Neural cell (in vitro differentiated cells): Measurements from ENCODE around the gene ZSWIM8. TPM values are rescaled to one million over a fixed set of nuclear protein-coding genes. Genes with fewer than 3 reads are reported as not detected.

Experiments
- H2AFZ ChIP-seq: fragments of 200-600, 300-800 bp; sonication (generic), shearing (Covaris generic); 2 replicates; pipeline ENCODE4 v1.6.0; 2014; ENCODE audit warnings: low read depth, mild to moderate bottlenecking, antibody characterized with exemption, low read length, moderate library complexity
- H3F3A ChIP-seq: fragments of 200-600 bp; shearing (Covaris generic); 2 replicates; pipeline ENCODE4 v1.6.1; 2016; ENCODE audit warnings: mild to moderate bottlenecking, moderate library complexity, mixed read lengths, antibody characterized with exemption, low read length; ENCODE audit not compliant: insufficient read depth, poor library complexity, severe bottlenecking
- H3K27ac ChIP-seq: fragments of 200-600, 300-800 bp; sonication (generic), shearing (Covaris generic); 2 replicates; pipeline ENCODE4 v1.5.1; 2014; ENCODE audit warnings: mild to moderate bottlenecking, low read length, moderate library complexity
- H3K27me3 ChIP-seq: fragments of 300-800, 200-600 bp; sonication (generic), shearing (Covaris generic); 2 replicates; pipeline ENCODE4 v1.6.0; 2014; ENCODE audit warnings: mild to moderate bottlenecking, low read depth, low read length, moderate library complexity; ENCODE audit not compliant: insufficient read depth
- H3K36me3 ChIP-seq: fragments of 300-800, 200-600 bp; sonication (generic), shearing (Covaris generic); 2 replicates; pipeline ENCODE4 v1.5.1; 2014; ENCODE audit warnings: mild to moderate bottlenecking, antibody characterized with exemption, low read length, moderate library complexity; ENCODE audit not compliant: insufficient read depth
- H3K4me2 ChIP-seq: fragments of 300-800, 200-600 bp; sonication (generic), shearing (Covaris generic); 2 replicates; pipeline ENCODE4 v1.6.0; 2014; ENCODE audit warnings: mild to moderate bottlenecking, low read length
- H3K4me3 ChIP-seq: fragments of 300-800, 200-600 bp; sonication (generic), shearing (Covaris generic); 2 replicates; pipeline ENCODE4 v1.5.1; 2014; ENCODE audit warnings: mild to moderate bottlenecking, low read length, moderate library complexity
- H3K79me2 ChIP-seq: fragments of 200-600 bp; shearing (Covaris generic); replicated peaks from 2 replicates; pipeline ENCODE4 v1.6.0; 2014; ENCODE audit warnings: mild to moderate bottlenecking, low read length, moderate library complexity; ENCODE audit not compliant: insufficient read depth
- H3K9ac ChIP-seq: fragments of 300-800, 200-600 bp; sonication (generic), shearing (Covaris generic); 2 replicates; pipeline ENCODE4 v1.6.1; 2016; ENCODE audit warnings: mild to moderate bottlenecking, low read length, mixed read lengths
- H3K9me2 ChIP-seq: fragments of 200-600 bp; shearing (Covaris generic); 2 replicates; pipeline ENCODE4 v1.6.1; 2016; ENCODE audit warnings: mild to moderate bottlenecking, low read length, mixed read lengths; ENCODE audit not compliant: insufficient read depth
- H3K9me3 ChIP-seq: fragments of 200-600, 300-800 bp; sonication (generic), shearing (Covaris generic); 2 replicates; pipeline ENCODE4 v1.6.1; 2016; ENCODE audit warnings: mild to moderate bottlenecking, mixed run types, low read length, moderate library complexity, mixed read lengths
- H4K20me1 ChIP-seq: fragments of 200-600 bp; shearing (Covaris generic); 2 replicates; pipeline ENCODE4 v1.6.1; 2016; ENCODE audit warnings: mild to moderate bottlenecking, mixed run types; ENCODE audit not compliant: insufficient read depth
- CTCF ChIP-seq: fragments of 450-650 bp; IDR thresholded peaks from 2 replicates; pipeline ENCODE4 v1.5.1; 2014; ENCODE audit warnings: antibody characterized with exemption, mild to moderate bottlenecking, moderate library complexity; ENCODE audit not compliant: poor library complexity, severe bottlenecking
- EP300 ChIP-seq: fragments of 450-650 bp; conservative IDR thresholded peaks from 2 replicates; pipeline ENCODE4 v1.6.1; 2014; ENCODE audit warnings: antibody characterized with exemption, mild to moderate bottlenecking, moderate library complexity; ENCODE audit not compliant: poor library complexity, severe bottlenecking
- EZH2 ChIP-seq: fragments of 200-600, 300-800 bp; shearing (Covaris generic), sonication (generic); IDR thresholded peaks from 2 replicates; pipeline ENCODE4 v1.6.1; 2014; ENCODE audit warnings: antibody characterized with exemption, low read length, borderline replicate concordance, mild to moderate bottlenecking; ENCODE audit not compliant: insufficient read depth, poor library complexity, severe bottlenecking
- MXI1 ChIP-seq: fragments of 450-650 bp; conservative IDR thresholded peaks from 2 replicates; pipeline ENCODE4 v1.6.1; 2014; ENCODE audit warnings: antibody characterized with exemption, mild to moderate bottlenecking; ENCODE audit not compliant: poor library complexity, severe bottlenecking
- POLR2AphosphoS5 ChIP-seq: IDR thresholded peaks from 2 replicates; pipeline ENCODE4 v1.6.1; 2012
- RAD21 ChIP-seq: fragments of 450-650 bp; conservative IDR thresholded peaks from 2 replicates; pipeline ENCODE4 v1.6.1; 2014; ENCODE audit warnings: antibody characterized with exemption, mild to moderate bottlenecking, moderate library complexity
- REST ChIP-seq: IDR thresholded peaks from 2 replicates; pipeline ENCODE4 v1.6.1; 2012; ENCODE audit warnings: borderline replicate concordance
- SMC3 ChIP-seq: fragments of 450-650 bp; conservative IDR thresholded peaks from 2 replicates; pipeline ENCODE4 v1.6.1; 2014; ENCODE audit warnings: antibody characterized with exemption, mild to moderate bottlenecking, moderate library complexity; ENCODE audit not compliant: poor library complexity
- TAF1 ChIP-seq: IDR thresholded peaks from 2 replicates; pipeline ENCODE4 v1.6.1; 2012; ENCODE audit warnings: low read depth
- polyA plus RNA-seq: library from polyadenylated mRNA; depleted of rRNA; stranded (reverse); fragments of >200 nt; gene quantifications from 2 replicates; pipeline ENCODE4 v1.2.3, GENCODE V29; 2014

Gene ZSWIM8
- polyA plus RNA-seq, 1 donor from 2014 or later: 69.1 TPM

- no peaks in the 10 kb centered on the region for H3F3A ChIP-seq
- H2AFZ ChIP-seq: peak within 1 kb of the TSS; percentile 49
- TF ChIP-seq EZH2 (no peak), POLR2AphosphoS5 (peak; percentile 98), EP300 (peak; percentile 35), MXI1 (peak; percentile 88), RAD21 (no peak), SMC3 (no peak), REST (peak; percentile 85), TAF1 (peak; percentile 70), CTCF (peak; percentile 35)
- no peaks in the 10 kb centered on the region for H3K27me3 ChIP-seq
- peaks cover 50% of the 10 kb centered on the region for H3K79me2 ChIP-seq
- H4K20me1 ChIP-seq: peaks cover 3% of the 10 kb centered on the region
- H3K27ac ChIP-seq: peak within 1 kb of the TSS; percentile 76
- H3K4me2 ChIP-seq: peak within 1 kb of the TSS; percentile 94
- no peaks in the 10 kb centered on the region for H3K9me2 ChIP-seq
- peak within 1 kb of the TSS; percentile 79 for H3K9ac ChIP-seq
- peak within 1 kb of the TSS; percentile 71 for H3K4me3 ChIP-seq
- no peaks in the 10 kb centered on the region for H3K36me3 ChIP-seq
- H3K9me3 ChIP-seq: no peaks in the 10 kb centered on the region
Observed at GRCh38 chr10:73781879-73782748, 3.3 kb upstream of the ZSWIM8 start, which contains the start of gene CHCHD1. Gene CHCHD1 (plus strand): TSS chr10:73782048. CDS start chr10:73782076, 28 bp downstream.

GRCh38 chr10:73782749-73783085 lies 2.7 kb upstream of the ZSWIM8 start:
- H3K9ac ChIP-seq: peak overlapping the region; percentile 79
- no peaks in the 10 kb centered on the region for H3K9me2 ChIP-seq
- H3K4me2 ChIP-seq: peak overlapping the region; percentile 59
- no peaks in the 10 kb centered on the region for H3K9me3 ChIP-seq
- peaks cover 3% of the 10 kb centered on the region for H4K20me1 ChIP-seq
- no peaks in the 10 kb centered on the region for H3K36me3 ChIP-seq
- H3K27ac ChIP-seq: peak overlapping the region; percentile 76
- peak overlapping the region; percentile 71 for H3K4me3 ChIP-seq
- H2AFZ ChIP-seq: no peak overlapping the region
- no peaks in the 10 kb centered on the region for H3F3A ChIP-seq
- H3K79me2 ChIP-seq: peaks cover 56% of the 10 kb centered on the region
- H3K27me3 ChIP-seq: no peaks in the 10 kb centered on the region
- TF ChIP-seq REST (no peak), EZH2 (no peak), SMC3 (no peak), MXI1 (no peak), RAD21 (no peak), POLR2AphosphoS5 (no peak), EP300 (no peak), CTCF (no peak), TAF1 (no peak)
